Measurements from ENCODE around the gene ZNF169. TPM values are rescaled to one million over a fixed set of nuclear protein-coding genes. Genes with fewer than 3 reads are reported as not detected.
A peak's percentile ranks its signal among the peaks of the same experiment; 100 is the strongest.

Gene ZNF169
- total RNA-seq (2014; rRNA removed; shearing (Covaris generic)) (10.0 and 22.2 TPM in 2 replicates), total RNA-seq (2022) (11.2 and 14.0 TPM in 2 replicates), Bru-seq, nascent RNA (percentile 68 among the genes with signal in this experiment), BruChase-seq, experiment 1, labeled RNA remaining after a 6-hour chase (percentile 70 among the genes with signal in this experiment), BruChase-seq, experiment 2, labeled RNA remaining after a 2-hour chase (percentile 63 among the genes with signal in this experiment)
- long read RNA-seq, partial matches to known transcripts: 7 of 10 reads
- long read RNA-seq, other reads (novel, unspliced or antisense): 2 of 10 reads

DNA sequence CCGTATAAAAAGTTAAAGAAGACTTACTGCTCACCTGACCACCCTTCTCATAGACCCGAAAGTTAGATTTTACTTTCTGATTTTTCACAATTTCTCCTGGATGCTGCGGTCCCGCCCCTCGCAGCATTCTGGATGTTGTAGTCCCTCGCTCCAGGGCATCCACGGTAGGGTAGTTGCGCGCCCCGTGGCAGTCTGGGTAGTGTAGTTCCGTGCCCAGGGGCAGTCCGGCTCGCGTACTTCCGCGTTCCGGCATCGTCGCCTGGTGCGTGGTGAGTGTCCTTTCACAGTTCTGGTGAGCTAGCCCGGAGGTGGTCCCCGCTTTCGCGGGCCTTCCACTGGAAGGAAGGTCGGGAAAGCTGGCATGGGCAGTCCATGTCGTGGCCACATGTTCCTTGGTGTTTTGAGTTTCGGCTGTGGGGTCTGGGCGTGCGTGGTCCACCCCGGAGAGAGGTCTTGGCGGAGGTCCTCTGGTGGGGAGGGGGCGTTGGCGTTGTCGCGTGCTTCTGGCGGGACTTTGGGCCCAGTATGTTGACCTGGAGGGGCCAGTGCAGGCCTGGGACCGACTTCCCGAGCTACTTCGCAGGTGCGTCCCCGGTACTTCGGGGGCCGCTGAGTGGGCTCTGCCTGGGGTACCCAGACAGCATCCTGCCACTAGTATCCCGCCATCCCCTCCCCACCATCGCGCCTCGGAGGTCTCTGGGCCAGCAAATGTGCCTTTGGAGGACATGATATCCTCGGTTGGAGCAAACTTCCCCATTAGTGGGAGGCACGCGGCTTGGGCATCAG lies at the start of gene ZNF169:
ZNF169 (plus strand) TSS at position 222 of the 786 bp plus-strand sequence. CDS start 19,515 bp downstream, outside the sequence.
- CTCF ChIA-PET (ENCODE audit: unreplicated experiment): interaction anchor here (0.7 kb wide), 1 partner anchor 1814 kb away, joined by 3 read pairs; no protein-coding TSS in a partner anchor
- intact Hi-C loops (cut with micrococcal nuclease; ENCODE audit: unreplicated experiment): no loop called here

DNA sequence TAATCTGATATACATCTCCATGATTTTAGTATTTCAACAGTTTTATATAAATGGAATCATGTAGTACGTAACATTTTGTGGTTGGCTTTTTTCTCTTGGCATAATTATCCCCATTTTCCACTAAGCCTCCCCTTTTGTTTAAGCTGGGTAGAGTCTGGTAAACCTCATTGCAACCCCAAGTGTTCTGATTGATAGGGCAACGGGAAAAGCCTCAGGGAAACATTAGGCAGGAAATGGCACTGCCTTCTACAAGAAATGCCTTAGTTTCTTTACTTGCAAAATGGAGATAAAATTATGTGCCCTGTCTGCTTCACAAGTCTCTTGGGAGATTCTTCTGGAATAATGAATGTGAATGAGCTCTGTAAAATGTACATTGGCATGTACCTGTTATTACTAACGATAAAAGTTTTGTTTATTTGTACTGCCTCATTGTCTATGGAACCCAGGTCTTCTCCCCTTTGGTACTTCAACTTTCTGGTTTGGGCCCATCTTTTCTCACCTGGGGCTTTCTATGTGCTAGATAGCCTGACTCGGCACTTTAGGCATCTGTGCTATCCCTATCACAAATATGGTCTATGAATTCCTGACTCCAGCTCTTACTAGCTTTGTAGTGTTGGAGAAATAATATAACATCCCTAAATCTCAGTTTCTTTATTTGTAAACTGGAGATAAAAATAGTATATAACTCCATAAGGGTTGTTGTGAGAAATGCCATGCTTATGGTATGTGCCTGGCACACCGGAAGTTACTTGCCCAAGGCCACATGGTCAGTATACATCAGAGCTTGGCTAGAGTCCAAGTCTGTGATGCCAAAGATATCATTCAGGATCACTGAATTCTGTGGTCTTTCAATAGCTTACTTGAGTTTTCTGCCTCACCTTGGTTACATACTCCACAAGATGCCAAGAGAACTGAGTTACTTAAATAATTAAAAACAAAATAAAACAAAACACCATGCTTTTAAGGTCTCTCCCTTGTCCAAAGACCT lies 48.2 kb upstream of the ZNF169 start:
- H3K36me3 ChIP-seq (ENCODE audit: insufficient read depth, low read length): no peaks in the 10 kb centered on the region
- intact Hi-C loops (cut with micrococcal nuclease; ENCODE audit: unreplicated experiment): loop anchor here (5.0 to 10.0 kb wide), 2 partner anchors 66 to 326 kb away; no protein-coding TSS in a partner anchor
- H3K9me2 ChIP-seq (ENCODE audit: insufficient read depth, low read length): no peaks in the 10 kb centered on the region
- H3K9me3 ChIP-seq (ENCODE audit: low read length): no peaks in the 10 kb centered on the region
- H3K4me2 ChIP-seq (ENCODE audit: low read length): no peak overlapping the region
- no peak for DNase-seq (ENCODE audit: low spot score)
- ChIA-PET POLR2A (no interaction called here), CTCF (ENCODE audit: unreplicated experiment) (no interaction called here)
- no TSS peak for BruUV-seq (replicated peaks)
- H3K4me3 ChIP-seq (ENCODE audit: low read depth, low read length, poor library complexity, severe bottlenecking): no peak overlapping the region
- H3K4me1 ChIP-seq (ENCODE audit: insufficient read depth, low read length, poor library complexity, severe bottlenecking): peaks cover 2% of the 10 kb centered on the region
- H2AFZ ChIP-seq (ENCODE audit: low read length): no peak overlapping the region
- H3K27ac ChIP-seq (ENCODE audit: low read depth, low read length, poor library complexity, severe bottlenecking): no peak overlapping the region
- no peaks in the 10 kb centered on the region for H4K20me1 ChIP-seq (ENCODE audit: insufficient read depth, low read length)
- no peaks in the 10 kb centered on the region for H3K79me2 ChIP-seq (ENCODE audit: insufficient read depth, low read depth, low read length)
- TF ChIP-seq, protein P1, sequence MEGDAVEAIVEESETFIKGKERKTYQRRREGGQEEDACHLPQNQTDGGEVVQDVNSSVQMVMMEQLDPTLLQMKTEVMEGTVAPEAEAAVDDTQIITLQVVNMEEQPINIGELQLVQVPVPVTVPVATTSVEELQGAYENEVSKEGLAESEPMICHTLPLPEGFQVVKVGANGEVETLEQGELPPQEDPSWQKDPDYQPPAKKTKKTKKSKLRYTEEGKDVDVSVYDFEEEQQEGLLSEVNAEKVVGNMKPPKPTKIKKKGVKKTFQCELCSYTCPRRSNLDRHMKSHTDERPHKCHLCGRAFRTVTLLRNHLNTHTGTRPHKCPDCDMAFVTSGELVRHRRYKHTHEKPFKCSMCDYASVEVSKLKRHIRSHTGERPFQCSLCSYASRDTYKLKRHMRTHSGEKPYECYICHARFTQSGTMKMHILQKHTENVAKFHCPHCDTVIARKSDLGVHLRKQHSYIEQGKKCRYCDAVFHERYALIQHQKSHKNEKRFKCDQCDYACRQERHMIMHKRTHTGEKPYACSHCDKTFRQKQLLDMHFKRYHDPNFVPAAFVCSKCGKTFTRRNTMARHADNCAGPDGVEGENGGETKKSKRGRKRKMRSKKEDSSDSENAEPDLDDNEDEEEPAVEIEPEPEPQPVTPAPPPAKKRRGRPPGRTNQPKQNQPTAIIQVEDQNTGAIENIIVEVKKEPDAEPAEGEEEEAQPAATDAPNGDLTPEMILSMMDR (conservative IDR thresholded peaks at IDR 0.05; ENCODE audit: low read length): no peak
- TF ChIP-seq EZH2phosphoT487 (IDR thresholded peaks at IDR 0.05; ENCODE audit: borderline replicate concordance, low read depth, low read length): no peak

More for the DNA sequence above, at the start of gene ZNF169:
- Histone ChIP-seq H3K36me3 (ENCODE audit: insufficient read depth, low read length) (peaks cover 4% of the 10 kb centered on the region; the same call in 1 of the 2 replicates), H3K4me3 (ENCODE audit: low read depth, low read length, poor library complexity, severe bottlenecking) (peak within 1 kb of the TSS; percentile 93), H3K4me1 (ENCODE audit: insufficient read depth, low read length, poor library complexity, severe bottlenecking) (no peaks in the 10 kb centered on the region), H2AFZ (ENCODE audit: low read length) (peak within 1 kb of the TSS; percentile 89), H3K9me2 (ENCODE audit: insufficient read depth, low read length) (no peaks in the 10 kb centered on the region), H4K20me1 (ENCODE audit: insufficient read depth, low read length) (no peaks in the 10 kb centered on the region), H3K27ac (ENCODE audit: low read depth, low read length, poor library complexity, severe bottlenecking) (no peak within 1 kb of the TSS), H3K4me2 (ENCODE audit: low read length) (peak within 1 kb of the TSS; percentile 73), H3K79me2 (ENCODE audit: insufficient read depth, low read depth, low read length) (peaks cover 10% of the 10 kb centered on the region; the same call in 1 of the 2 replicates), H3K9me3 (ENCODE audit: low read length) (no peaks in the 10 kb centered on the region)
- POLR2A ChIA-PET: interaction anchor here (0.6 to 0.7 kb wide), 3 partner anchors 12 to 467 kb away, joined by 3 to 6 read pairs (median 3); partner anchors contain the start of gene AOPEP
- TSS peak; percentile 72 for BruUV-seq (replicated peaks)
- peak; percentile 89 for DNase-seq (ENCODE audit: low spot score)
- TF ChIP-seq, protein P1 (conservative IDR thresholded peaks at IDR 0.05; ENCODE audit: low read length): no peak
